Endothelial cell of umbilical vein (primary cell): Measurements from ENCODE around the gene COG4.

Experiments
- EZH2 ChIP-seq: IDR thresholded peaks from 2 replicates; pipeline ENCODE4 v1.6.1; 2012; ENCODE audit warnings: borderline replicate concordance, low read depth, mild to moderate bottlenecking, moderate library complexity, low read length, inconsistent platforms; ENCODE audit not compliant: severe bottlenecking
- JUN ChIP-seq: IDR thresholded peaks from 2 replicates; pipeline ENCODE4 v1.6.1; 2011; ENCODE audit warnings: borderline replicate concordance, low read depth; ENCODE audit not compliant: insufficient read length, insufficient read depth
- POLR2A ChIP-seq: IDR thresholded peaks from 2 replicates; pipeline ENCODE4 v1.6.1; 2012; ENCODE audit warnings: low read depth, mild to moderate bottlenecking, control low read depth, low read length
- POLR2AphosphoS5 ChIP-seq: IDR thresholded peaks from 2 replicates; pipeline ENCODE4 v1.6.1; 2012; ENCODE audit warnings: low read depth, mild to moderate bottlenecking, control low read depth, low read length, moderate library complexity; ENCODE audit not compliant: insufficient read depth
- TF ChIP-seq, protein P1 (sequence below), 2 donors: IDR thresholded peaks; 1 replicate in 1 of 2; 2 replicates in 1 of 2; pipeline ENCODE4 v1.5.1; 2011; ENCODE audit warnings: low read length in 2 of 2, mild to moderate bottlenecking in 2 of 2, moderate library complexity in 2 of 2, control low read depth in 1 of 2, inconsistent platforms in 1 of 2, low read depth in 1 of 2; ENCODE audit not compliant: insufficient read depth in 1 of 2; ENCODE audit errors: extremely low read depth in 1 of 2
- TF ChIP-seq, protein P2 (sequence below): IDR thresholded peaks from 2 replicates; pipeline ENCODE4 v1.6.1; 2011; ENCODE audit not compliant: insufficient read depth, insufficient read length

DNA sequence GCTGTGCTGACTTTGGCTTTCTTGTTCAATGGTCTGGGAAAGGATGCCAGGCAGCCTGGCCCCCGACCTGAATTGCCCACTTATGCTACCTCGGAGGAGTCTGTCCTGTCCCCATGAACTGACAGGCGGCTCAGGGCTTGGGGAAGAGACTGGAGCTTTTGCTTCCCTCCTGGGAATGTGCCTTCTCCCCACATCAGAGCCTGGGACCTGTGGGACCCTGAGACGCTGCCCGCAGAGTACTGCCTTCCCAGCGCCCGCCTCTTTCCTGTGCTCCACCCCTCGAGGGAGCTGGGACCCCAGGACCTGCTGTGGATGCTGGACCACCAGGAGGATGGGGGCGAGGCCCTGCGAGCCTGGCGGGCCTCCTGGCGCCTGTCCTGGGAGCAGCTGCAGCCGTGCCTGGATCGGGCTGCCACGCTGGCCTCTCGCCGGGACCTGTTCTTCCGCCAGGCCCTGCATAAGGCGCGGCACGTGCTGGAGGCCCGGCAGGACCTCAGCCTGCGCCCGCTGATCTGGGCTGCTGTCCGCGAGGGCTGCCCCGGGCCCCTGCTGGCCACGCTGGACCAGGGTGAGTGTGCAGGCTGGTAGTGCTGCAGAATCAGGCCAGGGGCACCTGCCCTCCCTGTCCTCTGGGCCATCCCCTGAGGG, 50.4 kb downstream of the COG4 start:
- TF ChIP-seq, protein P1, sequence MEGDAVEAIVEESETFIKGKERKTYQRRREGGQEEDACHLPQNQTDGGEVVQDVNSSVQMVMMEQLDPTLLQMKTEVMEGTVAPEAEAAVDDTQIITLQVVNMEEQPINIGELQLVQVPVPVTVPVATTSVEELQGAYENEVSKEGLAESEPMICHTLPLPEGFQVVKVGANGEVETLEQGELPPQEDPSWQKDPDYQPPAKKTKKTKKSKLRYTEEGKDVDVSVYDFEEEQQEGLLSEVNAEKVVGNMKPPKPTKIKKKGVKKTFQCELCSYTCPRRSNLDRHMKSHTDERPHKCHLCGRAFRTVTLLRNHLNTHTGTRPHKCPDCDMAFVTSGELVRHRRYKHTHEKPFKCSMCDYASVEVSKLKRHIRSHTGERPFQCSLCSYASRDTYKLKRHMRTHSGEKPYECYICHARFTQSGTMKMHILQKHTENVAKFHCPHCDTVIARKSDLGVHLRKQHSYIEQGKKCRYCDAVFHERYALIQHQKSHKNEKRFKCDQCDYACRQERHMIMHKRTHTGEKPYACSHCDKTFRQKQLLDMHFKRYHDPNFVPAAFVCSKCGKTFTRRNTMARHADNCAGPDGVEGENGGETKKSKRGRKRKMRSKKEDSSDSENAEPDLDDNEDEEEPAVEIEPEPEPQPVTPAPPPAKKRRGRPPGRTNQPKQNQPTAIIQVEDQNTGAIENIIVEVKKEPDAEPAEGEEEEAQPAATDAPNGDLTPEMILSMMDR (IDR thresholded peaks at IDR 0.05; ENCODE audit: extremely low read depth in 1 of 2, insufficient read depth in 1 of 2, low read depth in 1 of 2, low read length in 2 of 2): no peak
- no peak for TF ChIP-seq POLR2A
- no peak for TF ChIP-seq JUN
- TF ChIP-seq EZH2: no peak
- no peak for TF ChIP-seq POLR2AphosphoS5
- TF ChIP-seq, protein P2, sequence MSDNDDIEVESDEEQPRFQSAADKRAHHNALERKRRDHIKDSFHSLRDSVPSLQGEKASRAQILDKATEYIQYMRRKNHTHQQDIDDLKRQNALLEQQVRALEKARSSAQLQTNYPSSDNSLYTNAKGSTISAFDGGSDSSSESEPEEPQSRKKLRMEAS: no peak
